ENCODE measurements around the gene ZNF181. TPM values are rescaled to one million over a fixed set of nuclear protein-coding genes. Genes with fewer than 3 reads are reported as not detected.
"Not testable (repeated sequence)": the region's sequence is repeated elsewhere in the genome, so short reads cannot be mapped to it uniquely, and the experiment has no call there.

The ZNF181 gene
- total RNA-seq: 14.5 and 30.0 TPM in 2 replicates
- polyA plus RNA-seq: 11.5 and 11.7 TPM in 2 replicates

DNA sequence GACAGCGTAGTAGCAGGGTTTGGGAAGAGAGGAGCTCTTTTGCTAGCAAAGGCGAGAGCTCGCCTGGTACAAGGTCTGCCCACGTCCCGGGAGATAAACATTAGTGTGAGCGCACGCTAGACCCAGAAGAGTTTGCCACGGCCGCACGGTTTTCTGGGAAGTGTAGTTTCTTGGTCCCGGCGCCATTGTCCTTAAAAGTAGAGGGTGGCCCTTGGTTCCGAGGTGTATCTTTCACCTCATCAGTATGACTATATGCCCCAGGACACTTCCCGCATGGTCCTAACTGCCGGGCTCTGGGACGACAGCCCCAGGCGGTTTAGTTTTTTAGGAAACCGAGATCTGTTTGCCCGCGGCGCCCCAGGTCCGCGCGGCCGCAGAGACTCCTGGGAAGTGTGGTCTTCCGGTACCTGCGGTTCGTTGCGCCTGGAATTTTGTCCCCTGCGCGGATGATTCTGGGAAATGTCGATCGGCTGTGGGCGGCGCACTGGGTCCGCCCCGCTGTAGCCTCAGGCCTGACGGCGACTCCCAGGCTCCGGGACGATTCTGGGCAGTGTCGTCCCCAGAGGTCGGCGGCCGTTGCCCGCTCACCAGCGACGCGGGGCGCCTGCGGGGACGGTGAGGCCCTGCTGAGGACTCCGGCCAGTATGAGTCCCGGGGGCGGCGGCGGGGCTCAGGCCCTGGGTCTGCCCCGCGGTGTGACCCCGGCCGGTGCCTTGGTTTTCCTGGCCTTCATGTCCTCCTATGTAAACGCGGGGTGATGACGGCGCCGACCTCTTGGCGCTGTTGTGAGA, at the start of gene ZNF181:
TSS of gene ZNF181 (plus strand) at position 498 of the 791 bp plus-strand sequence. CDS start 795 bp downstream, outside the sequence.
- Histone ChIP-seq H3K9me2 (replicated peaks; ENCODE audit: insufficient read depth) (no peaks in the 10 kb centered on the region), H4K20me1 (ENCODE audit: insufficient read depth, poor library complexity, severe bottlenecking) (no peaks in the 10 kb centered on the region), H3K4me1 (ENCODE audit: insufficient read depth) (peaks cover 12% of the 10 kb centered on the region), H3K27ac (peak within 1 kb of the TSS; percentile 99), H3K4me2 (peak within 1 kb of the TSS; percentile 84), H2AFZ (peak within 1 kb of the TSS; percentile 87), H3K27me3 (no peaks in the 10 kb centered on the region), H3K4me3 (peak within 1 kb of the TSS; percentile 85), H3K9me3 (ENCODE audit: low read depth) (peaks cover 8% of the 10 kb centered on the region), H3K79me2 (peaks cover 21% of the 10 kb centered on the region), H3K36me3 (replicated peaks; ENCODE audit: insufficient read depth, low read depth) (no peaks in the 10 kb centered on the region)
- DNase-seq (ENCODE audit: low spot score): peak; percentile 94
- WGBS (ENCODE audit: low lambda C conversion rate, missing lambda C conversion rate): under 1% methylated on average over 65 of the region's 67 CpGs
- TF ChIP-seq EZH2phosphoT487 (IDR thresholded peaks at IDR 0.05; ENCODE audit: low read depth, severe bottlenecking, unreplicated experiment) (no peak), EZH2 (IDR thresholded peaks at IDR 0.05; ENCODE audit: borderline replicate concordance) (no peak)
- TF ChIP-seq, protein P1, sequence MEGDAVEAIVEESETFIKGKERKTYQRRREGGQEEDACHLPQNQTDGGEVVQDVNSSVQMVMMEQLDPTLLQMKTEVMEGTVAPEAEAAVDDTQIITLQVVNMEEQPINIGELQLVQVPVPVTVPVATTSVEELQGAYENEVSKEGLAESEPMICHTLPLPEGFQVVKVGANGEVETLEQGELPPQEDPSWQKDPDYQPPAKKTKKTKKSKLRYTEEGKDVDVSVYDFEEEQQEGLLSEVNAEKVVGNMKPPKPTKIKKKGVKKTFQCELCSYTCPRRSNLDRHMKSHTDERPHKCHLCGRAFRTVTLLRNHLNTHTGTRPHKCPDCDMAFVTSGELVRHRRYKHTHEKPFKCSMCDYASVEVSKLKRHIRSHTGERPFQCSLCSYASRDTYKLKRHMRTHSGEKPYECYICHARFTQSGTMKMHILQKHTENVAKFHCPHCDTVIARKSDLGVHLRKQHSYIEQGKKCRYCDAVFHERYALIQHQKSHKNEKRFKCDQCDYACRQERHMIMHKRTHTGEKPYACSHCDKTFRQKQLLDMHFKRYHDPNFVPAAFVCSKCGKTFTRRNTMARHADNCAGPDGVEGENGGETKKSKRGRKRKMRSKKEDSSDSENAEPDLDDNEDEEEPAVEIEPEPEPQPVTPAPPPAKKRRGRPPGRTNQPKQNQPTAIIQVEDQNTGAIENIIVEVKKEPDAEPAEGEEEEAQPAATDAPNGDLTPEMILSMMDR (IDR thresholded peaks at IDR 0.05; ENCODE audit: poor library complexity): no peak

DNA sequence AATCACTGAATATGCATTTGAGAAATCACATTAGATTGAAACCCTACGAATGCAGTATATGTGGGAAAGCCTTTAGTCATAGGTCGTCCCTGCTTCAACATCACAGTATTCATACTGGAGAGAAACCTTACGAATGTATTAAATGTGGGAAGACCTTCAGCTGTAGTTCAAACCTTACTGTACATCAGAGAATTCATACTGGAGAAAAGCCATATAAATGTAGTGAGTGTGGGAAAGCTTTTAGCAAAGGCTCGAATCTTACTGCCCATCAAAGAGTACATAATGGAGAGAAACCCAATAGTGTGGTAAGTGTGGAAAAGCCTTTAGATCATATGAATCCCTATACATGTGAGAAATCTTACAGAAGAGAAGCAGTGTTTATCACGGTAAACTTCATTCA, 48.8 kb upstream of the ZNF181 start:
- Histone ChIP-seq H3K36me3 (replicated peaks; ENCODE audit: insufficient read depth, low read depth) (peaks cover 25% of the 10 kb centered on the region), H3K9me3 (ENCODE audit: low read depth) (peaks cover 57% of the 10 kb centered on the region)
- not testable (repeated sequence) for H3K9me2 ChIP-seq (replicated peaks; ENCODE audit: insufficient read depth); H3K4me3 ChIP-seq; DNase-seq (ENCODE audit: low spot score); H4K20me1 ChIP-seq (ENCODE audit: insufficient read depth, poor library complexity, severe bottlenecking); H3K27me3 ChIP-seq; H3K79me2 ChIP-seq; H3K4me1 ChIP-seq (ENCODE audit: insufficient read depth); H3K27ac ChIP-seq; H3K4me2 ChIP-seq; H2AFZ ChIP-seq
- WGBS (ENCODE audit: low lambda C conversion rate, missing lambda C conversion rate): 98% methylated on average over 5 of the region's 5 CpGs

DNA sequence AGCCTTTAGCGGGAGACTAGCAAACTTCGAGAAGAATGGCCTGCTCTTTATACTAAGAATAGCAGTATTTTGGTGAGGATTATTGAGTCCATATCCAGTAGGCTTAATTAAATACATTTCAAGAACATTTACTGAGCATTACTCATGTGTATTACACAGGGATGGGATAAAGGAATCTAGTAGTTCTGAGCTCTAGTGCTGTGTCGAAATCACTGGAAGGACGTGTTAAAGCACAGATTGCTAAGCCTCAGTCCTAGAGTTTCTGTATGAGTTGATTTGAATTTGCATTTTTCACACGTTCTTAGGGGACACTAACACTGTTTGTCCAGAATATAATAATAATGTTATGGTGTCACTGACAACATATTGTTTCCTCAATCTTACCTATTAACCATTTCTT, 47.6 kb upstream of the ZNF181 start:
- Histone ChIP-seq H3K9me2 (replicated peaks; ENCODE audit: insufficient read depth) (no peaks in the 10 kb centered on the region), H3K4me3 (no peak overlapping the region), H4K20me1 (ENCODE audit: insufficient read depth, poor library complexity, severe bottlenecking) (no peaks in the 10 kb centered on the region), H3K36me3 (replicated peaks; ENCODE audit: insufficient read depth, low read depth) (peaks cover 25% of the 10 kb centered on the region), H3K79me2 (no peaks in the 10 kb centered on the region), H3K27ac (no peak overlapping the region), H3K9me3 (ENCODE audit: low read depth) (peaks cover 47% of the 10 kb centered on the region), H3K27me3 (no peaks in the 10 kb centered on the region), H2AFZ (no peak overlapping the region), H3K4me2 (no peak overlapping the region), H3K4me1 (ENCODE audit: insufficient read depth) (no peaks in the 10 kb centered on the region)
- WGBS (ENCODE audit: low lambda C conversion rate, missing lambda C conversion rate): 96% methylated on average over 5 of the region's 5 CpGs
- TF ChIP-seq EZH2 (IDR thresholded peaks at IDR 0.05; ENCODE audit: borderline replicate concordance): no peak
- TF ChIP-seq EZH2phosphoT487 (IDR thresholded peaks at IDR 0.05; ENCODE audit: low read depth, severe bottlenecking, unreplicated experiment): no peak
- TF ChIP-seq, protein P1 (IDR thresholded peaks at IDR 0.05; ENCODE audit: poor library complexity): no peak
- no peak for DNase-seq (ENCODE audit: low spot score)

DNA sequence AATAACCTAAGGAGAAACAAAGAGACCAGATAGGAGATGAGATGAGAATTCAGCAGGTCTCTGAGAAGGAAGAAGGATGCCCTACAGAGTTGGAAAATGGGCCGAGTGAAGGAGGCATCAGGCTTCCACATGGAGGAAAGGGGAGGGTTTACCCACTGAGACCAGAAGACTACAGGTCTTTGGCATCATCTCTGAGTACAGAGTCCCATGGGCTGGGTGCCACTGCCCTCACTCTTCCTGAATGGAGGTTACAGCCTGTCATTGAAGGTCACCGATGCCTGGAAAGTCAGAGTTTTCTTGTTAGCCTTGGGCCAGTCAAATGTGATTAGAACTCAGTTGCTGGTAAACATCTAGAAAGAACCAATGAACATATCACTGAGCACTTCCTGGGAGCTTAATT, 46.7 kb upstream of the ZNF181 start:
- Histone ChIP-seq H3K27me3 (no peaks in the 10 kb centered on the region), H3K9me3 (ENCODE audit: low read depth) (peaks cover 40% of the 10 kb centered on the region)
- 51% methylated on average over 2 of the region's 2 CpGs for WGBS (ENCODE audit: low lambda C conversion rate, missing lambda C conversion rate)

More for the DNA sequence above, 46.7 kb upstream of the ZNF181 start:
- Histone ChIP-seq H3K27ac (no peak overlapping the region), H3K4me1 (ENCODE audit: insufficient read depth) (no peaks in the 10 kb centered on the region), H3K79me2 (no peaks in the 10 kb centered on the region), H3K36me3 (replicated peaks; ENCODE audit: insufficient read depth, low read depth) (peaks cover 22% of the 10 kb centered on the region), H3K4me2 (no peak overlapping the region), H2AFZ (no peak overlapping the region), H4K20me1 (ENCODE audit: insufficient read depth, poor library complexity, severe bottlenecking) (no peaks in the 10 kb centered on the region), H3K9me2 (replicated peaks; ENCODE audit: insufficient read depth) (no peaks in the 10 kb centered on the region), H3K4me3 (no peak overlapping the region)
- DNase-seq (ENCODE audit: low spot score): no peak
- no peak for TF ChIP-seq EZH2phosphoT487 (IDR thresholded peaks at IDR 0.05; ENCODE audit: low read depth, severe bottlenecking, unreplicated experiment)

Data from hepatocyte (in vitro differentiated cells).